KMS-11 (cell line): ENCODE measurements around the gene PDLIM3.

Source experiments
- H2AFZ ChIP-seq: fragments of 200-600 bp; sonication (generic); 2 replicates; pipeline ENCODE4 v1.6.1; 2016; ENCODE audit warnings: antibody characterized with exemption, mixed run types, low read depth
- H3K27ac ChIP-seq: fragments of 200-600 bp; sonication (generic); 2 replicates; pipeline ENCODE4 v1.6.1; 2016; ENCODE audit warnings: mild to moderate bottlenecking, mixed run types
- H3K27me3 ChIP-seq: fragments of 200-600 bp; sonication (generic); 2 replicates; pipeline ENCODE4 v1.6.1; 2017; ENCODE audit warnings: mild to moderate bottlenecking, low read depth, mixed run types, moderate library complexity; ENCODE audit not compliant: insufficient read depth
- H3K36me3 ChIP-seq: fragments of 200-600 bp; sonication (generic); 2 replicates; pipeline ENCODE4 v1.6.1; 2017; ENCODE audit warnings: mild to moderate bottlenecking, mixed run types; ENCODE audit not compliant: insufficient read depth
- H3K4me1 ChIP-seq: fragments of 200-600 bp; sonication (generic); 2 replicates; pipeline ENCODE4 v1.6.1; 2016; ENCODE audit warnings: mild to moderate bottlenecking, low read depth, mixed run types; ENCODE audit not compliant: poor library complexity, severe bottlenecking
- H3K4me2 ChIP-seq: fragments of 200-600 bp; sonication (generic); 2 replicates; pipeline ENCODE4 v1.7.0; 2016; ENCODE audit warnings: mild to moderate bottlenecking, mixed run types
- H3K4me3 ChIP-seq: fragments of 200-600 bp; sonication (generic); IDR thresholded peaks from 2 replicates; pipeline ENCODE4 v1.6.1; 2017; ENCODE audit warnings: low read depth, low read length, mixed read lengths; ENCODE audit not compliant: insufficient read depth
- H3K79me2 ChIP-seq: fragments of 200-600 bp; sonication (generic); 2 replicates; pipeline ENCODE4 v1.6.1; 2016; ENCODE audit warnings: low read depth, mixed run types; ENCODE audit not compliant: insufficient read depth
- H3K9ac ChIP-seq: fragments of 200-600 bp; sonication (generic); 2 replicates; pipeline ENCODE4 v1.6.1; 2016; ENCODE audit warnings: mild to moderate bottlenecking, mixed run types
- H4K20me1 ChIP-seq: fragments of 200-600 bp; sonication (generic); 2 replicates; pipeline ENCODE4 v1.6.1; 2016; ENCODE audit warnings: mild to moderate bottlenecking, mixed run types; ENCODE audit not compliant: insufficient read depth
- CTCF ChIP-seq: fragments of 200-600 bp; sonication (generic); conservative IDR thresholded peaks from 2 replicates; pipeline ENCODE4 v1.6.1; 2017; ENCODE audit warnings: low read depth, mild to moderate bottlenecking, antibody characterized with exemption, low read length, moderate library complexity, mixed read lengths

The PDLIM3 gene

GRCh38 chr4:185468999-185469398 is 66.3 kb downstream of the PDLIM3 start:
- H3K27ac ChIP-seq, result no peak overlapping the region
- no peaks in the 10 kb centered on the region for H3K79me2 ChIP-seq
- H4K20me1 ChIP-seq, result no peaks in the 10 kb centered on the region
- H2AFZ ChIP-seq, result no peak overlapping the region
- TF ChIP-seq CTCF, result no peak
- H3K27me3 ChIP-seq, result no peaks in the 10 kb centered on the region
- no peak overlapping the region for H3K4me3 ChIP-seq
- no peak overlapping the region for H3K4me2 ChIP-seq
- no peak overlapping the region for H3K9ac ChIP-seq
- peaks cover 13% of the 10 kb centered on the region for H3K4me1 ChIP-seq
- no peaks in the 10 kb centered on the region for H3K36me3 ChIP-seq

DNA sequence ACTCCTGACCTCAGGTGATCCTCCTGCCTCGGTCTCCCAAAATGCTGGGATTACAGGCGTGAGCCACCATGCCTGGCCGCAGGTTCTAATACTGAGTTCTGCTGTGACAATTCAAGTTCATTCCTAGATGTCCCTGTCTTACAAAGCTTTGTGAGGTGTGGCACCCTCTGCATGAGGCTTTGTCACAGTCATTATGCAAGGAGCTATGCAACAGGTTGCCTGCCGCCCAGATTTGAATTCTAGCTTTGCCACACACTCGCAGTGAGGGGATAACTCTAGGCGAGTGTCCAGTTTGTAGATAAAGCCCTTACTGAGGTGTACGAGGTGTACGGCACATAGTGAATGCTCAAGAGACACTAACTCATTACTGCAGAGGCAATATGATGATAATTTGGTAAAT is 67.3 kb downstream of the PDLIM3 start:
- H3K4me3 ChIP-seq, result no peak overlapping the region
- peaks cover 13% of the 10 kb centered on the region for H3K4me1 ChIP-seq
- no peak overlapping the region for H2AFZ ChIP-seq
- H4K20me1 ChIP-seq, result no peaks in the 10 kb centered on the region
- H3K79me2 ChIP-seq, result no peaks in the 10 kb centered on the region
- H3K4me2 ChIP-seq, result no peak overlapping the region
- H3K9ac ChIP-seq, result no peak overlapping the region
- no peak for TF ChIP-seq CTCF
- H3K27ac ChIP-seq, result no peak overlapping the region
- H3K36me3 ChIP-seq, result no peaks in the 10 kb centered on the region
- no peaks in the 10 kb centered on the region for H3K27me3 ChIP-seq

- peaks cover 7% of the 10 kb centered on the region for H3K4me1 ChIP-seq
- no peaks in the 10 kb centered on the region for H3K36me3 ChIP-seq
- no peaks in the 10 kb centered on the region for H3K27me3 ChIP-seq
- no peak overlapping the region for H3K4me3 ChIP-seq
- no peak overlapping the region for H2AFZ ChIP-seq
- no peak overlapping the region for H3K9ac ChIP-seq
- H4K20me1 ChIP-seq, result no peaks in the 10 kb centered on the region
- no peaks in the 10 kb centered on the region for H3K79me2 ChIP-seq
- H3K27ac ChIP-seq, result no peak overlapping the region
- no peak overlapping the region for H3K4me2 ChIP-seq
- TF ChIP-seq CTCF, result no peak
Observed at GRCh38 chr4:185467101-185467500, 68.2 kb downstream of the PDLIM3 start.

DNA sequence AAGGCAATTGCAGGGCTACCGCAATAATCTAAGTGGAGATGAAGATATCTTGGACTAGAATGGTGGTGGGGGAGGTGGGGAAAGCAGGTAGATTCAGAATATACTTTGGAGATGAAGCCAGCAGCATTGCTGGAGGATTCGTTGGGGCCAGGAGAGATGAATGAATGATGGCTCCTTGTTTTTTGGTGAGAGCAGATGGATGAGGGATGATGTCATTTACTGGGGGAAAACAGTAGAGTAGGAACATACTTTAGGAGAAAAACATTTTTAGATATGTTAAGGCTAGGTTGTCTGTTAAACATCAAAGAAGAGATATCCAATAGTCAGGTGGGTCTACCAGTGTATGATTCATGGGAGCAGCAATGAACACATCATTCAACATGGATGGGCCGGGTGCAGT is 69.6 kb downstream of the PDLIM3 start:
- no peak overlapping the region for H3K4me2 ChIP-seq
- no peak overlapping the region for H3K9ac ChIP-seq
- no peak overlapping the region for H2AFZ ChIP-seq
- H4K20me1 ChIP-seq, result no peaks in the 10 kb centered on the region
- no peaks in the 10 kb centered on the region for H3K36me3 ChIP-seq
- peaks cover 5% of the 10 kb centered on the region for H3K4me1 ChIP-seq
- TF ChIP-seq CTCF, result no peak
- no peak overlapping the region for H3K27ac ChIP-seq
- no peaks in the 10 kb centered on the region for H3K79me2 ChIP-seq
- H3K4me3 ChIP-seq, result no peak overlapping the region
- no peaks in the 10 kb centered on the region for H3K27me3 ChIP-seq

DNA sequence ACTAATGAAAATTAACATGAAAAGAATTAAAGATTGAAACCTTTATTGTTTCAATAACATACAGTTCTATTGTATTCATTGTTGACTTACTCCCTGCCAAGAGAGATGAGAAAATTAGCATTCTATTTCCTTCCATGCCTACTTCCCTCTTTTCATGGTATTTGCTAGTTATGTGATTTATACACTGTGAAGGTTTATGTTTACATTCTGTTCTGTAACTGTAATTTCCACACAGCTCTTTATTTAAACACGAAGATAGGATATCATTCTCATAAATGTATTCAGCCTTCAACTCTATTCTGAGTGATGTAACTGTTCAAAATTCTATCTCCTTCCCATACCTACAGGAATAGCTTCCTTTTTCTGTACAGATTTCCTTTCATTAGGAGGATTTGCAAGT is 70.4 kb downstream of the PDLIM3 start:
- no peak overlapping the region for H3K27ac ChIP-seq
- TF ChIP-seq CTCF, result no peak

More for the DNA sequence above, 70.4 kb downstream of the PDLIM3 start:
- Histone ChIP-seq H3K4me3 (no peak overlapping the region), H2AFZ (no peak overlapping the region), H3K4me1 (no peaks in the 10 kb centered on the region), H3K9ac (no peak overlapping the region), H3K79me2 (no peaks in the 10 kb centered on the region), H3K36me3 (no peaks in the 10 kb centered on the region), H3K4me2 (no peak overlapping the region), H4K20me1 (no peaks in the 10 kb centered on the region), H3K27me3 (no peaks in the 10 kb centered on the region)
